BLaER1 treated with 17β-estradiol and CSF1 and Interleukin-3, amounts not matched to agents 10 nM and 100 nM (cell line): ENCODE results near the gene IFTAP.

ENCODE experiments used
- H3K27ac ChIP-seq, 11 experiments: shearing (Covaris generic); formaldehyde crosslinking; 2 replicates each; pipeline ENCODE4 v1.8.1; 2022
- H3K27me3 ChIP-seq, 11 experiments: shearing (Covaris generic); formaldehyde crosslinking; 2 replicates each; pipeline ENCODE4 v1.8.1; 2022
- H3K36me3 ChIP-seq, 11 experiments: shearing (Covaris generic); formaldehyde crosslinking; 2 replicates each; pipeline ENCODE4 v1.8.1; 2022
- H3K4me1 ChIP-seq, 10 experiments: shearing (Covaris generic); formaldehyde crosslinking; 2 replicates each; pipeline ENCODE4 v1.8.1; 2022
- H3K4me2 ChIP-seq, 11 experiments: shearing (Covaris generic); formaldehyde crosslinking; 2 replicates each; pipeline ENCODE4 v1.8.1; 2022
- H3K4me3 ChIP-seq, 10 experiments: shearing (Covaris generic); formaldehyde crosslinking; 2 replicates each; pipeline ENCODE4 v1.8.1; 2022
- H3K9ac ChIP-seq, 11 experiments: shearing (Covaris generic); formaldehyde crosslinking; 2 replicates each; pipeline ENCODE4 v1.8.1; 2022
- H3K9me3 ChIP-seq, 11 experiments: shearing (Covaris generic); formaldehyde crosslinking; replicated peaks in 1 of 11; 2 replicates each; pipeline ENCODE4 v1.8.1; 2022
- H4K20me1 ChIP-seq, 11 experiments: shearing (Covaris generic); formaldehyde crosslinking; 2 replicates each; pipeline ENCODE4 v1.8.1; 2022
- Cebpa-rat ChIP-seq, 11 experiments: shearing (Covaris generic); IDR thresholded peaks; 2 replicates each; pipeline ENCODE4 v1.8.1; 2022

IFTAP gene

GRCh38 chr11:36683818-36684217 lies 89.5 kb downstream of the IFTAP start:
- Histone ChIP-seq H3K36me3 (no peaks in the 10 kb centered on the region), H3K9ac (no peak overlapping the region), H3K4me1 (no peaks in the 10 kb centered on the region), H4K20me1 (no peaks in the 10 kb centered on the region), H3K4me3 (no peak overlapping the region), H3K27me3 (no peaks in the 10 kb centered on the region), H3K27ac (no peak overlapping the region), H3K4me2 (no peak overlapping the region), H3K9me3 (peaks cover 0 to 11% (median 5%) of the 10 kb centered on the region in 11 experiments; a peak in 9 of 22 replicates)
- no peak for TF ChIP-seq Cebpa-rat (IDR thresholded peaks at IDR 0.05)

GRCh38 chr11:36684840-36685801 lies 90.8 kb downstream of the IFTAP start:
- no peak overlapping the region for H3K9ac ChIP-seq
- no peaks in the 10 kb centered on the region for H3K27me3 ChIP-seq
- peaks cover 0 to 2% (median 0%) of the 10 kb centered on the region in 11 experiments; a peak in 4 of 22 replicates for H3K9me3 ChIP-seq
- no peaks in the 10 kb centered on the region for H4K20me1 ChIP-seq
- H3K4me2 ChIP-seq: no peak overlapping the region
- H3K4me3 ChIP-seq: no peak overlapping the region
- no peaks in the 10 kb centered on the region for H3K4me1 ChIP-seq
- H3K27ac ChIP-seq: no peak overlapping the region
- no peaks in the 10 kb centered on the region for H3K36me3 ChIP-seq
- no peak for TF ChIP-seq Cebpa-rat (IDR thresholded peaks at IDR 0.05)

GRCh38 chr11:36688132-36688531 lies 93.8 kb downstream of the IFTAP start:
- H4K20me1 ChIP-seq: no peaks in the 10 kb centered on the region
- no peak overlapping the region for H3K27ac ChIP-seq
- no peaks in the 10 kb centered on the region for H3K9me3 ChIP-seq
- no peak overlapping the region for H3K4me3 ChIP-seq
- H3K4me1 ChIP-seq: peaks cover 0 to 4% (median 0%) of the 10 kb centered on the region in 10 experiments; a peak in 1 of 20 replicates
- no peaks in the 10 kb centered on the region for H3K27me3 ChIP-seq
- TF ChIP-seq Cebpa-rat (IDR thresholded peaks at IDR 0.05): no peak
- H3K36me3 ChIP-seq: no peaks in the 10 kb centered on the region
- H3K4me2 ChIP-seq: no peak overlapping the region
- H3K9ac ChIP-seq: no peak overlapping the region

- no peaks in the 10 kb centered on the region for H4K20me1 ChIP-seq
- no peaks in the 10 kb centered on the region for H3K9me3 ChIP-seq
- H3K9ac ChIP-seq: no peak overlapping the region
- peaks cover 0 to 5% (median 0%) of the 10 kb centered on the region in 10 experiments; a peak in 1 of 20 replicates for H3K4me1 ChIP-seq
- H3K27ac ChIP-seq: no peak overlapping the region
- no peak for TF ChIP-seq Cebpa-rat (IDR thresholded peaks at IDR 0.05)
- H3K27me3 ChIP-seq: no peaks in the 10 kb centered on the region
- H3K4me3 ChIP-seq: no peak overlapping the region
- no peak overlapping the region for H3K4me2 ChIP-seq
- no peaks in the 10 kb centered on the region for H3K36me3 ChIP-seq
Measured at GRCh38 chr11:36688571-36689291, 94.4 kb downstream of the IFTAP start.

- no peak overlapping the region for H3K4me3 ChIP-seq
- H3K36me3 ChIP-seq: no peaks in the 10 kb centered on the region
- no peak overlapping the region for H3K27ac ChIP-seq
- H3K4me1 ChIP-seq: peaks cover 0 to 5% (median 0%) of the 10 kb centered on the region in 10 experiments; a peak in 1 of 20 replicates
- no peak overlapping the region for H3K4me2 ChIP-seq
- H3K9ac ChIP-seq: no peak overlapping the region
- H3K9me3 ChIP-seq: no peaks in the 10 kb centered on the region
- no peaks in the 10 kb centered on the region for H4K20me1 ChIP-seq
- no peak for TF ChIP-seq Cebpa-rat (IDR thresholded peaks at IDR 0.05)
- H3K27me3 ChIP-seq: no peaks in the 10 kb centered on the region
Measured at GRCh38 chr11:36689442-36689841, 95.1 kb downstream of the IFTAP start.

- Histone ChIP-seq H3K27ac (no peak overlapping the region), H3K4me2 (peak overlapping the region in 1 of 11 experiments; percentile 14; a peak in 1 of 22 replicates), H3K9ac (no peak overlapping the region), H3K27me3 (no peaks in the 10 kb centered on the region), H3K9me3 (no peaks in the 10 kb centered on the region), H3K36me3 (no peaks in the 10 kb centered on the region), H4K20me1 (no peaks in the 10 kb centered on the region; a peak in 1 of 22 replicates), H3K4me1 (peaks cover 0 to 5% (median 0%) of the 10 kb centered on the region in 10 experiments; a peak in 1 of 20 replicates), H3K4me3 (no peak overlapping the region)
- no peak for TF ChIP-seq Cebpa-rat (IDR thresholded peaks at IDR 0.05)
Measured at GRCh38 chr11:36692704-36693103, 98.4 kb downstream of the IFTAP start.

GRCh38 chr11:36693139-36693843 lies 99.0 kb downstream of the IFTAP start:
- TF ChIP-seq Cebpa-rat (IDR thresholded peaks at IDR 0.05): no peak
- no peak overlapping the region for H3K4me3 ChIP-seq
- no peaks in the 10 kb centered on the region; a peak in 1 of 22 replicates for H4K20me1 ChIP-seq
- no peak overlapping the region for H3K27ac ChIP-seq
- H3K9ac ChIP-seq: no peak overlapping the region
- no peaks in the 10 kb centered on the region for H3K27me3 ChIP-seq
- no peaks in the 10 kb centered on the region for H3K9me3 ChIP-seq
- H3K4me2 ChIP-seq: peak overlapping the region in 1 of 11 experiments; percentile 14; a peak in 1 of 22 replicates
- no peaks in the 10 kb centered on the region for H3K36me3 ChIP-seq
- peaks cover 0 to 5% (median 0%) of the 10 kb centered on the region in 10 experiments; a peak in 1 of 20 replicates for H3K4me1 ChIP-seq

GRCh38 chr11:36695111-36695510 lies 100.8 kb downstream of the IFTAP start:
- no peaks in the 10 kb centered on the region for H3K9me3 ChIP-seq
- no peak overlapping the region for H3K9ac ChIP-seq
- no peak overlapping the region for H3K27ac ChIP-seq
- H3K27me3 ChIP-seq: no peaks in the 10 kb centered on the region
- H3K4me2 ChIP-seq: no peak overlapping the region
- no peaks in the 10 kb centered on the region for H3K36me3 ChIP-seq
- H4K20me1 ChIP-seq: no peaks in the 10 kb centered on the region; a peak in 1 of 22 replicates
- no peak for TF ChIP-seq Cebpa-rat (IDR thresholded peaks at IDR 0.05)
- H3K4me1 ChIP-seq: peaks cover 10 to 16% (median 14%) of the 10 kb centered on the region in 10 experiments; a peak in 19 of 20 replicates
- H3K4me3 ChIP-seq: no peak overlapping the region

GRCh38 chr11:36695571-36695970 lies 101.3 kb downstream of the IFTAP start:
- Histone ChIP-seq H3K27me3 (no peaks in the 10 kb centered on the region), H3K4me1 (peaks cover 14 to 20% (median 18%) of the 10 kb centered on the region in 10 experiments; a peak in 19 of 20 replicates), H3K4me3 (no peak overlapping the region), H3K9me3 (no peaks in the 10 kb centered on the region), H3K4me2 (no peak overlapping the region), H3K36me3 (no peaks in the 10 kb centered on the region), H3K9ac (no peak overlapping the region), H4K20me1 (no peaks in the 10 kb centered on the region; a peak in 1 of 22 replicates), H3K27ac (no peak overlapping the region)
- TF ChIP-seq Cebpa-rat (IDR thresholded peaks at IDR 0.05): no peak
